Skeletal muscle tissue (tissue), 4 donors: Measurements from ENCODE around the gene HSD17B4. TPM values are rescaled to one million over a fixed set of nuclear protein-coding genes. Genes with fewer than 3 reads are reported as not detected.
"Not testable (repeated sequence)": the region's sequence is repeated elsewhere in the genome, so short reads cannot be mapped to it uniquely, and the experiment has no call there.

Source experiments
- H3K27ac ChIP-seq: one replicate; pipeline ENCODE4 v1.7.0; 2013; ENCODE audit warnings: mild to moderate bottlenecking, low read depth, low read length, inconsistent platforms
- H3K27me3 ChIP-seq, 3 donors: one replicate each; pipeline ENCODE4 v1.7.0; 2013; ENCODE audit warnings: low read length in 3 of 3; ENCODE audit not compliant: control insufficient read depth in 3 of 3, insufficient read depth in 3 of 3
- H3K36me3 ChIP-seq, 3 donors: one replicate each; pipeline ENCODE4 v1.7.0; 2013; ENCODE audit warnings: low read length in 3 of 3; ENCODE audit not compliant: control insufficient read depth in 3 of 3, insufficient read depth in 3 of 3
- H3K4me1 ChIP-seq, 3 donors: one replicate each; pipeline ENCODE4 v1.7.0; 2013; ENCODE audit warnings: low read length in 3 of 3, mild to moderate bottlenecking in 3 of 3; ENCODE audit not compliant: control insufficient read depth in 3 of 3, insufficient read depth in 3 of 3
- H3K4me3 ChIP-seq, 3 donors: one replicate each; pipeline ENCODE4 v1.7.0; 2013; ENCODE audit warnings: low read length in 3 of 3
- H3K9ac ChIP-seq, 3 donors: one replicate each; pipeline ENCODE4 v1.7.0; 2013; ENCODE audit warnings: low read length in 3 of 3, mild to moderate bottlenecking in 3 of 3, moderate library complexity in 2 of 3, low read depth in 1 of 3
- H3K9me3 ChIP-seq, 3 donors: one replicate each; pipeline ENCODE4 v1.7.0; 2013; ENCODE audit warnings: low read length in 3 of 3; ENCODE audit not compliant: control insufficient read depth in 3 of 3
- total RNA-seq: library from RNA; depleted of rRNA; stranded (reverse); fragments of >200 nt; gene quantifications from one replicate; pipeline ENCODE4 v1.2.3, GENCODE V29; 2014
- donor health status: Osteomylitis.

The HSD17B4 gene
- total RNA-seq, 1 donor from 2014 or later: 142 TPM

DNA sequence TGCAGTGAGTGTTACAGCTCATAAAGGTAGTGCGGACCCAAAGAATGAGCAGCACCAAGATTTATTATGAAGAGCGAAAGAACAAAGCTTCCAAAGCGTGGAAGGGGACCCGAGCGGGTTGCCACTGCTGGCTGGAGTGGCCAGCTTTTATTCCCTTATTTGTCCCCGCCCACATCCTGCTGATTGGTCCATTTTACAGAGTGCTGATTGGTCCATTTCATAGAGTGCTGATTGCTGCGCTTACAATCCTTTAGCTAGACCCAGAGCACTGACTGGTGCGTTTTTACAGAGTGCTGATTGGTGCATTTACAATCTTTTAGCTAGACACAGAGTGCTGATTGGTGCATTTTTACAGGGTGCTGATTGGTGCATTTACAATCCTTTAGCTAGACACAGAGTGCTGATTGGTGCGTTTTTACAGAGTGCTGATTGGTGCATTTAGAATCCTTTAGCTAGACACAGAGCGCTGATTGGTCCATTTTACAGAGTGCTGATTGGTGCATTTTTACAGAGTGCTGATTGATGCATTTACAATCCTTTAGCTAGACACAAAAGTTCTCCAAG, 19.5 kb upstream of the HSD17B4 start:
- H3K4me1 ChIP-seq, H3K36me3 ChIP-seq, H3K9me3 ChIP-seq, H3K27ac ChIP-seq, H3K27me3 ChIP-seq, H3K4me3 ChIP-seq, H3K9ac ChIP-seq: not testable (repeated sequence)

DNA sequence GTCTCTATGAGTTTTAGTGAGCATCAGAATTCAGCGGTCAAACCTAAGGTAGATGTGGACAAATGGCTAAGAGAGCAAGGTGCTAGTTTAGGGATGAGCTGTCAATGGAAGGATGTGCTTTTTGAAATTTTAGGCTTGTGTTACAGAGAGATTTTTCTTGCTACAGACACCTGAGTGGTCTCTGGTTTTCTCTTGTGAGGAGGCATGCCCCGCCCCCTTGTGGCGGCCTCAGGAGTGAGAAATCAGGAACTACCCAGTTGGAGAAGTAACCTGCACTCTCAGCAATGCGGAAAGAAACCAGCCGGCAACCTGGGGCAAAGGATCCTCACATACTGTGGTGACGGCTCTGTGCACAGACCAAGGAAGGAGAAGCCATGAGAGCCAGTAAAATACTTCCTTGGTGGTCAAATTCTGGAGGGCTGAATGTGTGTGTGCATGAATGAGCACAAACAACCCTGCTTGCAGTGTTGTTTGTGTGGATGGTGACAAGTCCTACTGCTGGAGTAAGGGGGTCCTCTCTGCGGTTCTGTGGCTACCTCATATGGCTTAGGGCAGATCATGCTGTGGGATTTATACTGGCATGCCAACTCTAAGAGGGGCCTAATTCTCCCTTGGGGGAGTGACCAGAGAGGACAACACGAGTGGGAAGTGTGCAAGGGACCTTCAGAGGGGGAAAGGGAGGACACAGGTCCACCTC, 16.7 kb upstream of the HSD17B4 start:
- no peak overlapping the region for H3K9ac ChIP-seq
- H3K36me3 ChIP-seq: no peaks in the 10 kb centered on the region
- H3K4me1 ChIP-seq: no peaks in the 10 kb centered on the region
- no peak overlapping the region for H3K4me3 ChIP-seq
- no peak overlapping the region for H3K27ac ChIP-seq
- H3K27me3 ChIP-seq: peaks cover 0 to 3% (median 0%) of the 10 kb centered on the region in 3 donors
- no peaks in the 10 kb centered on the region for H3K9me3 ChIP-seq

DNA sequence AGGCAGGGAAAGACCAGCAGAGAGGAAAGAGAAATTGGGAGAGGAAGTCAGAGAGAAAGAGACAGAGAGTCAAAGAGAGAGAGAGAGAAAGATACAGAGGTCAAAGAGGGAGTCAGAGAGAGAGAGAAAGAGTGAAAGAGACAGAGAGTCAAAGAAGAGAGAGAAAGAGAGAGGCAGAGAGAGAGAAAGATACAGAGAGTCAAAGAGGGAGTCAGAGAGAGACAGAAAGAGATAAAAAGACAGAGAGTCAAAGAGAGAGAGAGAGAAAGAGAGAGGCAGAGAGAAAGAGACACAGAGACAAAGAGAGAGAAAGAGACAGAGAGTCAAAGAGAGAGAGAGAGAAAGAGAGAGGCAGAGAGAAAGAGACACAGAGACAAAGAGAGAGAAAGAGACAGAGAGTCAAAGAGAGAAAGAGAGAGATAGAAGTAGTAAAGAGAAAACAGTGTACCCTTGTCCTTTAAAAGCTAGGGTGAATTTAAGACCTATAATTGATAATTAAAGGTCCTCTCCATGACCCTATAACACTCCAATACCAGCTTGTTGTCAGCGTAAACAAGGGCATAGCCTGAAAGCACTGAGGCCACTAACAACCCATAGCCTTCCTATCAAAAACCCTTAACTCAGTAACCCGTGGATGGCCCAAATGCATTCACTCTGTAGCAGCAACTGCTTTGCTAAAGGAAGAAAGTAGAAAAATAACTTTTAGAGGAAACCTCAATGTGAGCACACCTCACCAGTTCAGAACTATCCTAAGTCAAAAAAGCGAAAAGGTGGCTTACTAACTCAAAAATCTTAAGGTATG, 14.3 kb upstream of the HSD17B4 start:
- not testable (repeated sequence) for H3K4me1 ChIP-seq, H3K27ac ChIP-seq, H3K27me3 ChIP-seq, H3K36me3 ChIP-seq, H3K9me3 ChIP-seq, H3K9ac ChIP-seq, H3K4me3 ChIP-seq

DNA sequence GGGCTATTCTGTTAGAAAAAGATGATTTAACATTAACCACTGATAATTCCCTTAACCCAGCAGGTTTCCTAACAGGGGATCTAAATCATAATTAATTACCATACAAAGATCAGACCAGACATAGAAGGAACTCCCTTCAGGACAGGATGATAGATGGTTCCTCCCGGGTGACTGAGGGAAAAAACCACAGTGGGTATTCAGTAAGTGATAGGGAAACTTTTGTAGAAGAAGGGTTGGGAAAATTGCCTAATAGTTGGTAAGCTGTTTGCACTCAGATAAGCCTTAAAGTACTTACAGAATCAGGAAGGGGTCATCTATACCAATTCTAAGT, 13.7 kb upstream of the HSD17B4 start:
- H3K27ac ChIP-seq, H3K4me1 ChIP-seq, H3K27me3 ChIP-seq, H3K36me3 ChIP-seq, H3K9ac ChIP-seq, H3K4me3 ChIP-seq, H3K9me3 ChIP-seq: not testable (repeated sequence)

DNA sequence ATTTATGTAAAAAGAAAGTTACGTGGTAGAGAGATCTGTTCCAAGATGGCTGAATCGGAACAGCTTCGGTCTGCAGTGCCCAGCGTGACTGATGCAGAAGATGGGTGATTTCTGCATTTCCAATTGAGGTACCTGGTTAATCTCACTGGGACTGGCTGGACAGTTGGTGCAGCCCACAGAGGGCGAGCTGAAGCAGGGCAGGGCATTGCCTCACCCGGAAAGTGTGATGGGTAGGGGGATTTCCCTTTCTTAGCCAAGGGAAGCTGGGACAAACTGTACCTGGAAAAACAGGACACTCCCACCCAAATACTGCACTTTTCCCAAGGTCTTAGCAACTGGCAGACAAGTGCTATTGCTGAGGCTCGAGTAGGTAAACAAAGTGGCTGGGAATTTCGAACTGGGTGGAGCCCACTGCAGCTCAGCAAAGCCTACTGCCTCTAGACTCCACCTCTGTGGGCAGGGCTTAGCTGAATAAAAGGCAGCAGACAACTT, 13.1 kb upstream of the HSD17B4 start:
- H3K4me1 ChIP-seq: no peaks in the 10 kb centered on the region
- no peaks in the 10 kb centered on the region for H3K36me3 ChIP-seq
- H3K9ac ChIP-seq: no peak overlapping the region
- H3K4me3 ChIP-seq: no peak overlapping the region
- H3K27ac ChIP-seq: no peak overlapping the region
- peaks cover 0 to 3% (median 0%) of the 10 kb centered on the region in 3 donors for H3K27me3 ChIP-seq
- H3K9me3 ChIP-seq: no peaks in the 10 kb centered on the region

DNA sequence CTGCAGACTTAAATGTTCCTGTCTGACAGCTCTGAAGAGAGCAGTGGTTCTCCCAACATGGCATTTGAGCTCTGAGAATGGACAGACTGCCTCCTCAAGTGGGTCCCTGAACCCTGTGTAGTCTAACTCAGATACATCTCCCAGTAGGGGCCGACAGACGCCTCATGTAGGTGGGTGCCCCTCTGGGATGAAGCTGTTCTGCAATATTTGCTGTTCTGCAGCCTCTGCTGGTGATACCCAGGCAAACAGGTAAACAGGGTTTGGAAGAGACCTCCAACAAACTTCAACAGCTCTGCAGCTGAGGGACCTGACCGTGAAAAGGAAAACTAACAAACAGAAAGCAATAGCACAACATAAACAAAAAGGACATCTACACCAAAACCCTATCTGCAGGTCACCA, 12.7 kb upstream of the HSD17B4 start:
- H3K9me3 ChIP-seq, H3K4me1 ChIP-seq, H3K4me3 ChIP-seq, H3K9ac ChIP-seq, H3K36me3 ChIP-seq, H3K27ac ChIP-seq, H3K27me3 ChIP-seq: not testable (repeated sequence)

DNA sequence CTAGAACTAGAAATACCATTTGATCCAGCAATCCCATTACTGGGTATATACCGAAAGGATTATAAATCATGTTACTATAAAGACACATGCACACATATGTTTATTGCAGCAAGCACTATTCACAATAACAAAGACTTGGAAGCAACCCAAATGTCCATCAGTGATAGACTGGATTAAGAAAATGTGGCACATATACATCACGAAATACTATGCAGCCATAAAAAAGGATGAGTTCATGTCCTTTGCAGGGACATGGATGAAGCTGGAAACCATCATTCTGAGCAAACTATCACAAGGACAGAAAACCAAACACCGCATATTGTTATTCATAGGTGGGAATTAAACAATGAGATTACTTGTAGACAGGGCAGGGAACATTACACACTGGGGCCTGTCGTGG, 7.7 kb upstream of the HSD17B4 start:
- H3K27ac ChIP-seq, H3K36me3 ChIP-seq, H3K27me3 ChIP-seq, H3K9ac ChIP-seq, H3K4me1 ChIP-seq, H3K4me3 ChIP-seq, H3K9me3 ChIP-seq: not testable (repeated sequence)

DNA sequence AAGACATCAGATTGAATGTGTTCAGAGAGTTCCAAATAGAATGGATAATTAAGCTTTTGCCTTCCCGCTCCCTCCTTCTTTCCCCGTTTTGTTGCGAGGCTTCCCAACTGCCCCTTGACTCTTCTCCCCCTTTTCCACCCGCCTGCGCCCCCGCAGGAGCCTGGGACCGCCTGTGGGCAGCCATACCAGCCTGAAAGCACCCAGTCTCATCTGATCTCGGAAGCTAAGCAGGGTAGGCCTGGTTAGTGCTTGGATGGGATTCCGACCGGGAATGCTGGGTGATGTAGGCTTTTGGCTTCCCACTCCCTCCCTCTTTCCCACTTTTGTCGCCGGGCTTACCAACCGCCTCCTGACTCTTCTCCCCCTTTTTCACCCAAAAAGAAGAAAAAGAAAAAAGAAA, 6.8 kb upstream of the HSD17B4 start:
- no peak overlapping the region for H3K4me3 ChIP-seq
- no peaks in the 10 kb centered on the region for H3K27me3 ChIP-seq
- no peaks in the 10 kb centered on the region for H3K9me3 ChIP-seq
- no peaks in the 10 kb centered on the region for H3K36me3 ChIP-seq
- no peaks in the 10 kb centered on the region for H3K4me1 ChIP-seq
- H3K9ac ChIP-seq: no peak overlapping the region
- no peak overlapping the region for H3K27ac ChIP-seq

DNA sequence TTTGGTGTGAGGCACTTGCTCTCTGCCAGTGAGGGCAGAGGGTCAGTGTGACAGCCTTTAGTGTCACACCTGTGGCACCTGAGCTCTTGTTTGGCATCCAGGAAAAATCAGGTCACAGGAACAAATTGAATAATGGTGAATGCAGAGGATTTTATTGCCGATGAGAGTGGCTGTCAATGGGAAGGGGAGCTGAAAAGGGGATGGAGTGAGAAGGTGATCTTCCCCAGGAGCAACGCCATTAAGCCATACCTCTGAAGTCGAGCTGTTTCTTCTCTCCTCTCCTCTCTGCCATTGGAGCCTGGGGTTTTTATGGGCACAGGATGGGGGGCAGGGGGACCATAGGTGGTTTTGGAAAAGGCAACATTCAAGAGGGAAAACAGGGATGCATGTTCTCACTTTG, 2.4 kb upstream of the HSD17B4 start:
- Histone ChIP-seq H3K27me3 (no peaks in the 10 kb centered on the region), H3K4me1 (peaks cover 7 to 10% (median 9%) of the 10 kb centered on the region in 3 donors), H3K9ac (no peak overlapping the region), H3K27ac (no peak overlapping the region), H3K36me3 (no peaks in the 10 kb centered on the region), H3K9me3 (no peaks in the 10 kb centered on the region), H3K4me3 (no peak overlapping the region)

DNA sequence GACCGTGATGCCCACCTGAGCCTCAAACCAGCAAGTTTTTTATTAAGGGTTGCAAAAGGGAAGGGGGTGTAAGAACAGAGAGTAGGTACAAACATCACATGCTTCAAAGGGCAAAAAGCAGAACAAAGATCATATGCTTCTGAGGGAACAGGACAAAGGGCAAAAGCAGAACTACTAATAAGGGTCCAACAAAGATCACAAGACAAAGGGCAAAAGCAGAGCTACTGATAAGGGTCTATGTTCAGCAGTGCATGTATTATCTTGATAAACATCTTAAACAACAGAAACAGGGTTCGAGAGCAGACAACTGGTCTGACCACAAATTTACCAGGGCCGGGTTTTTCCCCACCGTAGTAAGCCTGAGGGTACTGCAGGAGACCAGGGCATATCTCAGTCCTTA, 1.7 kb upstream of the HSD17B4 start:
- H3K9me3 ChIP-seq, H3K9ac ChIP-seq, H3K27ac ChIP-seq, H3K27me3 ChIP-seq, H3K36me3 ChIP-seq, H3K4me3 ChIP-seq: not testable (repeated sequence)
- H3K4me1 ChIP-seq: peaks cover 7 to 10% (median 9%) of the 10 kb centered on the region in 3 donors
